Endothelial cell of umbilical vein (primary cell): ENCODE results near the gene TYSND1. TPM values are rescaled to one million over a fixed set of nuclear protein-coding genes. Genes with fewer than 3 reads are reported as not detected.
A peak's percentile ranks its signal among the peaks of the same experiment; 100 is the strongest.

Experiments used
- BruUV-seq: library from RNA; stranded (reverse); fragments of 400-500 nt; replicated peaks from 2 replicates; lab custom pipeline; 2021; lab: Mats Ljungman, UMichigan
- CTCF ChIA-PET: fragments of 300-600, 350-600 bp; sonication (Branson Sonifier 250); formaldehyde crosslinking; loops from one replicate; lab custom pipeline; 2021; ENCODE audit warnings: antibody characterized with exemption, inconsistent platforms; lab: Charles Lee
- POLR2A ChIA-PET: fragments of 300-600, 350-600 bp; sonication (Branson Sonifier 250); formaldehyde crosslinking; loops from one replicate; lab custom pipeline; 2021; ENCODE audit warnings: antibody characterized with exemption, inconsistent platforms; lab: Charles Lee
- DNase-seq: peaks from one replicate; pipeline ENCODE4 v3.0.0-alpha.2; 2011; ENCODE audit warnings: low read depth, low spot score
- FAIRE-seq: peaks from 2 replicates; lab custom pipeline; 2011; peaks lifted over from hg19 to GRCh38; lab: Jason Lieb, UNC
- H2AFZ ChIP-seq: 2 replicates; pipeline ENCODE4 v1.6.0; 2012; ENCODE audit warnings: low read depth, low read length, control low read depth, inconsistent platforms
- H3K27ac ChIP-seq: 2 replicates; pipeline ENCODE4 v1.5.1; 2011; ENCODE audit warnings: low read depth, mild to moderate bottlenecking, control low read depth, low read length, moderate library complexity; ENCODE audit not compliant: insufficient read depth
- H3K27me3 ChIP-seq, 2 experiments: 2 replicates each; pipeline versions ENCODE4 v1.6.0 to v1.6.1; 2011; ENCODE audit warnings: low read length in 2 of 2, mixed read lengths in 1 of 2; ENCODE audit not compliant: control insufficient read depth in 2 of 2, insufficient read depth in 2 of 2
- H3K36me3 ChIP-seq, 2 experiments: 2 replicates in 1 of 2; 3 replicates in 1 of 2; pipeline ENCODE4 v1.5.1; 2011; ENCODE audit warnings: low read length in 2 of 2, mild to moderate bottlenecking in 1 of 2, moderate library complexity in 1 of 2; ENCODE audit not compliant: control insufficient read depth in 2 of 2, insufficient read depth in 2 of 2; ENCODE audit errors: extremely low read depth in 1 of 2
- H3K4me1 ChIP-seq: 3 replicates; pipeline ENCODE4 v1.5.1; 2011; ENCODE audit warnings: mild to moderate bottlenecking, low read length; ENCODE audit not compliant: control insufficient read depth, insufficient read depth; ENCODE audit errors: extremely low read depth
- H3K4me2 ChIP-seq: 2 replicates; pipeline ENCODE4 v1.6.1; 2011; ENCODE audit warnings: low read length, control low read depth, mixed read lengths; ENCODE audit not compliant: insufficient read depth
- H3K4me3 ChIP-seq, 3 experiments: fragments of 200-600 bp in 1 of 3; sonication (generic), shearing (Covaris generic) in 1 of 3; replicated peaks in 1 of 3; 2 replicates each; pipeline ENCODE4 v1.5.1; 2011 to 2016; ENCODE audit warnings: control low read depth in 3 of 3, low read length in 3 of 3, mild to moderate bottlenecking in 2 of 3, inconsistent platforms in 1 of 3, low read depth in 1 of 3, moderate library complexity in 1 of 3; ENCODE audit not compliant: insufficient read depth in 1 of 3
- H3K79me2 ChIP-seq: 2 replicates; pipeline ENCODE4 v1.6.0; 2012; ENCODE audit warnings: low read length, inconsistent platforms; ENCODE audit not compliant: control insufficient read depth, insufficient read depth
- H3K9ac ChIP-seq: replicated peaks from 2 replicates; pipeline ENCODE3; 2011; ENCODE audit warnings: low read length, control low read depth; ENCODE audit not compliant: insufficient read depth; ENCODE audit errors: extremely low read depth
- H3K9me1 ChIP-seq: replicated peaks from 3 replicates; pipeline ENCODE4 v1.6.0; 2011; ENCODE audit warnings: mild to moderate bottlenecking, low read length; ENCODE audit not compliant: control insufficient read depth, insufficient read depth; ENCODE audit errors: extremely low read depth
- H3K9me3 ChIP-seq: replicated peaks from 2 replicates; pipeline ENCODE4 v1.5.1; 2012; ENCODE audit warnings: low read length, inconsistent platforms; ENCODE audit not compliant: control insufficient read depth, insufficient read depth
- H4K20me1 ChIP-seq: replicated peaks from 2 replicates; pipeline ENCODE3; 2011; ENCODE audit warnings: mild to moderate bottlenecking, low read length; ENCODE audit not compliant: control insufficient read depth, insufficient read depth; ENCODE audit errors: extremely low read depth
- CTCF ChIP-seq, 2 donors: IDR thresholded peaks; 1 replicate in 1 of 2; 2 replicates in 1 of 2; pipeline ENCODE4 v1.5.1; 2011; ENCODE audit warnings: low read length in 2 of 2, mild to moderate bottlenecking in 2 of 2, moderate library complexity in 2 of 2, control low read depth in 1 of 2, inconsistent platforms in 1 of 2, low read depth in 1 of 2; ENCODE audit not compliant: insufficient read depth in 1 of 2; ENCODE audit errors: extremely low read depth in 1 of 2
- EZH2 ChIP-seq: IDR thresholded peaks from 2 replicates; pipeline ENCODE4 v1.6.1; 2012; ENCODE audit warnings: borderline replicate concordance, low read depth, mild to moderate bottlenecking, moderate library complexity, low read length, inconsistent platforms; ENCODE audit not compliant: severe bottlenecking
- FOS ChIP-seq: IDR thresholded peaks from 2 replicates; pipeline ENCODE4 v1.6.1; 2011; ENCODE audit warnings: mild to moderate bottlenecking, low read length, moderate library complexity, borderline replicate concordance; ENCODE audit not compliant: insufficient read depth
- GATA2 ChIP-seq: IDR thresholded peaks from 2 replicates; pipeline ENCODE4 v1.7.0; 2011; ENCODE audit warnings: low read depth, mild to moderate bottlenecking, moderate library complexity, mixed read lengths, low read length; ENCODE audit not compliant: insufficient read length, insufficient read depth
- JUN ChIP-seq: IDR thresholded peaks from 2 replicates; pipeline ENCODE4 v1.6.1; 2011; ENCODE audit warnings: borderline replicate concordance, low read depth; ENCODE audit not compliant: insufficient read length, insufficient read depth
- MYC ChIP-seq: IDR thresholded peaks from one replicate; pipeline ENCODE4 v1.6.1; 2011; ENCODE audit warnings: mild to moderate bottlenecking, low read depth, low read length
- POLR2A ChIP-seq: IDR thresholded peaks from 2 replicates; pipeline ENCODE4 v1.6.1; 2012; ENCODE audit warnings: low read depth, mild to moderate bottlenecking, control low read depth, low read length
- POLR2AphosphoS5 ChIP-seq: IDR thresholded peaks from 2 replicates; pipeline ENCODE4 v1.6.1; 2012; ENCODE audit warnings: low read depth, mild to moderate bottlenecking, control low read depth, low read length, moderate library complexity; ENCODE audit not compliant: insufficient read depth
- dilution Hi-C: fragments of 300-500 bp; cut with MboI; formaldehyde crosslinking; loops from one replicate; pipeline ENCODE4 v1.15.0; 2019; ENCODE audit warnings: low sequenced_read_pairs; ENCODE audit not compliant: extremely low pct_ligation_motif_present
- intact Hi-C: fragments of 100-400 bp; cut with micrococcal nuclease; formaldehyde crosslinking; loops from one replicate; pipeline ENCODE4 v1.10.0; 2022
- polyA plus RNA-seq, 4 experiments: library from polyadenylated mRNA; depleted of rRNA in 3 of 4; stranded (reverse) in 3 of 4; unstranded in 1 of 4; fragments of >200 nt; gene quantifications; 2 replicates each; pipeline versions ENCODE4 v1.2.1 to v1.2.3, GENCODE V29; 2011 to 2012; ENCODE audit warnings: missing spikeins in 1 of 4
- total RNA-seq: library from RNA; stranded (reverse); gene quantifications from 2 replicates; pipeline ENCODE4 v1.2.3, GENCODE V29; 2021
- TF ChIP-seq, protein P1 (sequence below): IDR thresholded peaks from 2 replicates; pipeline ENCODE4 v1.6.1; 2011; ENCODE audit not compliant: insufficient read depth, insufficient read length

TYSND1 gene
- total and polyA plus RNA-seq, 2 donors (not counting 3 experiments of a cell fraction or from before 2014, with no cell fraction given): 5.1 to 7.8 TPM

- no peaks in the 10 kb centered on the region for H3K9me3 ChIP-seq
- POLR2A ChIA-PET: interaction anchor here (0.6 kb wide), 1 partner anchor 135 kb away, joined by 3 read pairs; no protein-coding TSS in a partner anchor
- TF ChIP-seq FOS (no peak), JUN (no peak), CTCF (IDR thresholded peaks at IDR 0.05; ENCODE audit: extremely low read depth in 1 of 2, insufficient read depth in 1 of 2, low read depth in 1 of 2, low read length in 2 of 2) (peak; percentile 85 to 95)
- peaks cover 6% of the 10 kb centered on the region for H3K4me1 ChIP-seq
- no peaks in the 10 kb centered on the region for H4K20me1 ChIP-seq
- H3K27ac ChIP-seq: no peak overlapping the region
- dilution Hi-C loops: no loop called here
- DNase-seq (peak; percentile 35), FAIRE-seq (peak; percentile 74)
- intact Hi-C loops: loop anchor here (1.0 kb wide), 2 partner anchors 30 to 248 kb away; partner anchors contain the start of gene TYSND1
- no peaks in the 10 kb centered on the region for H3K79me2 ChIP-seq
- CTCF ChIA-PET: interaction anchor here (0.6 to 4.8 kb wide), 47 partner anchors 7 to 472 kb away, joined by 3 to 95 read pairs (median 4); partner anchors contain the start of genes AIFM2 and TYSND1
- no TSS peak for BruUV-seq
- no peak overlapping the region for H3K4me2 ChIP-seq
- H2AFZ ChIP-seq: peak overlapping the region; percentile 99
- no peak overlapping the region for H3K4me3 ChIP-seq
- peaks cover 3% of the 10 kb centered on the region in 2 experiments for H3K36me3 ChIP-seq
- H3K27me3 ChIP-seq: no peaks in the 10 kb centered on the region
- no peaks in the 10 kb centered on the region for H3K9me1 ChIP-seq
- no peak overlapping the region for H3K9ac ChIP-seq
Observed at GRCh38 chr10:70115948-70116682, 30.4 kb downstream of the TYSND1 start.

- TF ChIP-seq POLR2AphosphoS5: no peak
- no peak for TF ChIP-seq MYC
- TF ChIP-seq, protein P1, sequence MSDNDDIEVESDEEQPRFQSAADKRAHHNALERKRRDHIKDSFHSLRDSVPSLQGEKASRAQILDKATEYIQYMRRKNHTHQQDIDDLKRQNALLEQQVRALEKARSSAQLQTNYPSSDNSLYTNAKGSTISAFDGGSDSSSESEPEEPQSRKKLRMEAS: no peak
- no peak for TF ChIP-seq POLR2A
- TF ChIP-seq EZH2: no peak
- no peak for TF ChIP-seq CTCF (IDR thresholded peaks at IDR 0.05; ENCODE audit: extremely low read depth in 1 of 2, insufficient read depth in 1 of 2, low read depth in 1 of 2, low read length in 2 of 2)
- no peak for TF ChIP-seq JUN
- TF ChIP-seq FOS: no peak
- no peak for TF ChIP-seq GATA2
- DNase-seq (no peak), FAIRE-seq (no peak)
- ChIA-PET CTCF (interaction anchor here (0.9 to 4.8 kb wide), 9 partner anchors 8 to 435 kb away, joined by 3 to 95 read pairs (median 13); partner anchors contain the start of gene TYSND1), POLR2A (no interaction called here)
- dilution Hi-C loops (no loop called here), intact Hi-C loops (no loop called here)
- H4K20me1 ChIP-seq: no peaks in the 10 kb centered on the region
- no peaks in the 10 kb centered on the region for H3K79me2 ChIP-seq
- BruUV-seq: no TSS peak
- no peak overlapping the region for H3K4me2 ChIP-seq
- H3K27ac ChIP-seq: no peak overlapping the region
- peaks cover 6% of the 10 kb centered on the region for H3K4me1 ChIP-seq
- no peak overlapping the region for H3K9ac ChIP-seq
- H3K9me3 ChIP-seq: no peaks in the 10 kb centered on the region
- no peak overlapping the region for H2AFZ ChIP-seq
- H3K4me3 ChIP-seq: no peak overlapping the region
- H3K36me3 ChIP-seq: peaks cover 3% of the 10 kb centered on the region in 2 experiments
- H3K27me3 ChIP-seq: no peaks in the 10 kb centered on the region
- H3K9me1 ChIP-seq: no peaks in the 10 kb centered on the region
Observed at GRCh38 chr10:70114902-70115301, 31.6 kb downstream of the TYSND1 start.
